NCI-H187 treated with DMSO at 0.1 percent for 48 hours (cell line): ENCODE data around the gene ANKRD22.
"Not testable (repeated sequence)": the region's sequence is repeated elsewhere in the genome, so short reads cannot be mapped to it uniquely, and the experiment has no call there.

Experiments used
- DNase-seq: peaks from one replicate; lab custom pipeline; 2025; lab: John Stamatoyannopoulos, UW

The ANKRD22 gene

GRCh38 chr10:88877298-88877697 is 25.7 kb upstream of the ANKRD22 start:
- no peak for DNase-seq

- no peak for DNase-seq
Measured at GRCh38 chr10:88875081-88875480, 23.4 kb upstream of the ANKRD22 start.

GRCh38 chr10:88874281-88874680 is 22.6 kb upstream of the ANKRD22 start:
- no peak for DNase-seq

- no peak for DNase-seq
Measured at GRCh38 chr10:88873757-88874156, 22.1 kb upstream of the ANKRD22 start.

- DNase-seq: no peak
Measured at GRCh38 chr10:88870089-88870488, 18.4 kb upstream of the ANKRD22 start.

GRCh38 chr10:88866454-88866853 is 14.8 kb upstream of the ANKRD22 start:
- DNase-seq: no peak

- DNase-seq: no peak
Measured at GRCh38 chr10:88865281-88865876, 13.7 kb upstream of the ANKRD22 start.

GRCh38 chr10:88861036-88861435 is 9.4 kb upstream of the ANKRD22 start:
- DNase-seq: no peak

GRCh38 chr10:88858491-88858890 is 6.8 kb upstream of the ANKRD22 start:
- DNase-seq: no peak

GRCh38 chr10:88857831-88858230 is 6.2 kb upstream of the ANKRD22 start:
- no peak for DNase-seq

GRCh38 chr10:88854684-88855083 is 3.0 kb upstream of the ANKRD22 start:
- DNase-seq: no peak

- no peak for DNase-seq
Measured at GRCh38 chr10:88853155-88853881, 1.7 kb upstream of the ANKRD22 start.

GRCh38 chr10:88852327-88852726 is 683 bp upstream of the ANKRD22 start:
- DNase-seq: no peak

GRCh38 chr10:88850712-88851111 is 932 bp downstream of the ANKRD22 start:
- DNase-seq: no peak

GRCh38 chr10:88849234-88849633 is 2.4 kb downstream of the ANKRD22 start:
- no peak for DNase-seq

GRCh38 chr10:88848499-88848898 is 3.1 kb downstream of the ANKRD22 start:
- DNase-seq: no peak

- no peak for DNase-seq
Measured at GRCh38 chr10:88843171-88843570, 8.5 kb downstream of the ANKRD22 start.

- no peak for DNase-seq
Measured at GRCh38 chr10:88841316-88842111, 10.1 kb downstream of the ANKRD22 start.

- no peak for DNase-seq
Measured at GRCh38 chr10:88840881-88841280, 10.8 kb downstream of the ANKRD22 start.

GRCh38 chr10:88840104-88840503 is 11.5 kb downstream of the ANKRD22 start:
- no peak for DNase-seq

GRCh38 chr10:88838766-88839350 is 12.8 kb downstream of the ANKRD22 start:
- DNase-seq: no peak

- DNase-seq: not testable (repeated sequence)
Measured at GRCh38 chr10:88837632-88838031, 14.0 kb downstream of the ANKRD22 start.

GRCh38 chr10:88835910-88836221 is 15.8 kb downstream of the ANKRD22 start:
- no peak for DNase-seq
